HCT116 (cell line): ENCODE data around the gene CDK5RAP2.

ENCODE experiments used
- JUND ChIP-seq: IDR thresholded peaks from 2 replicates; pipeline ENCODE4 v1.6.1; 2012
- POLR2A ChIP-seq: IDR thresholded peaks from 2 replicates; pipeline ENCODE4 v1.7.0; 2011; ENCODE audit warnings: borderline replicate concordance; ENCODE audit not compliant: insufficient read depth, insufficient read length; ENCODE audit errors: extremely low read depth
- TF ChIP-seq, protein P1 (sequence below): IDR thresholded peaks from 2 replicates; pipeline ENCODE4 v1.6.1; 2012
- TF ChIP-seq, protein P2 (sequence below), 3 experiments: fragments of 200-600 bp in 1 of 3; sonication (generic) in 1 of 3; IDR thresholded peaks in 2 of 3; conservative IDR thresholded peaks in 1 of 3; 2 replicates each; pipeline ENCODE4 v1.5.1; 2012 to 2017; ENCODE audit warnings: low read depth in 2 of 3, low read length in 2 of 3, antibody characterized with exemption in 1 of 3, borderline replicate concordance in 1 of 3, control low read depth in 1 of 3, mild to moderate bottlenecking in 1 of 3, mixed read lengths in 1 of 3, mixed run types in 1 of 3, moderate library complexity in 1 of 3; ENCODE audit not compliant: insufficient read depth in 1 of 3

DNA sequence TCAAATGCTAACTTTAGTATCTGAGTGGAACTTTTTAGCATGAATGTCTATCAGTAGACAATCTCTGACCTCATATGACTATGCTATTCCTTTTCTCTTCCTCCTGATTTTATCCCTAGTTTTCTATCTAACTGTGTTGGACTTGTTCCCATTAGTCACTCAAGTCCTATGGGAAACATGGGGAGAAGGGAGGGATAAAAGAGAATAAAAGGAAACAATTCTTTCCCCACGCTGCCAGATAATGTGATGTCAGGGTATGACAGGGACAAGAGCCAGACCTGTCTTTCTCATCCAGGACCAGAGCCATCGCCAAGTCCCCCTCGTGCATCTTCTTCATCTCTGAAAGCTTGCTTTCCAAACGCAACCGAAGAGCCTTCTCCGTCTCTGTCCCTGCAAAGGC lies 43.9 kb downstream of the CDK5RAP2 start:
- TF ChIP-seq POLR2A (no peak), JUND (no peak)
- TF ChIP-seq, protein P1, sequence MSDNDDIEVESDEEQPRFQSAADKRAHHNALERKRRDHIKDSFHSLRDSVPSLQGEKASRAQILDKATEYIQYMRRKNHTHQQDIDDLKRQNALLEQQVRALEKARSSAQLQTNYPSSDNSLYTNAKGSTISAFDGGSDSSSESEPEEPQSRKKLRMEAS = no peak
- TF ChIP-seq, protein P2, sequence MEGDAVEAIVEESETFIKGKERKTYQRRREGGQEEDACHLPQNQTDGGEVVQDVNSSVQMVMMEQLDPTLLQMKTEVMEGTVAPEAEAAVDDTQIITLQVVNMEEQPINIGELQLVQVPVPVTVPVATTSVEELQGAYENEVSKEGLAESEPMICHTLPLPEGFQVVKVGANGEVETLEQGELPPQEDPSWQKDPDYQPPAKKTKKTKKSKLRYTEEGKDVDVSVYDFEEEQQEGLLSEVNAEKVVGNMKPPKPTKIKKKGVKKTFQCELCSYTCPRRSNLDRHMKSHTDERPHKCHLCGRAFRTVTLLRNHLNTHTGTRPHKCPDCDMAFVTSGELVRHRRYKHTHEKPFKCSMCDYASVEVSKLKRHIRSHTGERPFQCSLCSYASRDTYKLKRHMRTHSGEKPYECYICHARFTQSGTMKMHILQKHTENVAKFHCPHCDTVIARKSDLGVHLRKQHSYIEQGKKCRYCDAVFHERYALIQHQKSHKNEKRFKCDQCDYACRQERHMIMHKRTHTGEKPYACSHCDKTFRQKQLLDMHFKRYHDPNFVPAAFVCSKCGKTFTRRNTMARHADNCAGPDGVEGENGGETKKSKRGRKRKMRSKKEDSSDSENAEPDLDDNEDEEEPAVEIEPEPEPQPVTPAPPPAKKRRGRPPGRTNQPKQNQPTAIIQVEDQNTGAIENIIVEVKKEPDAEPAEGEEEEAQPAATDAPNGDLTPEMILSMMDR (IDR thresholded peaks at IDR 0.05 in 2 of 3, conservative IDR thresholded peaks at IDR 0.05 in 1 of 3; ENCODE audit: borderline replicate concordance in 1 of 3, insufficient read depth in 1 of 3, low read depth in 2 of 3, low read length in 2 of 3) = no peak
